G401.6 (cell line): ENCODE measurements around the gene NPC1.
"Not testable (repeated sequence)": the region's sequence is repeated elsewhere in the genome, so short reads cannot be mapped to it uniquely, and the experiment has no call there.

Experiments used
- FAIRE-seq: peaks from 2 replicates; lab custom pipeline; 2012; peaks lifted over from hg19 to GRCh38; lab: Jason Lieb, UNC

Gene NPC1

DNA sequence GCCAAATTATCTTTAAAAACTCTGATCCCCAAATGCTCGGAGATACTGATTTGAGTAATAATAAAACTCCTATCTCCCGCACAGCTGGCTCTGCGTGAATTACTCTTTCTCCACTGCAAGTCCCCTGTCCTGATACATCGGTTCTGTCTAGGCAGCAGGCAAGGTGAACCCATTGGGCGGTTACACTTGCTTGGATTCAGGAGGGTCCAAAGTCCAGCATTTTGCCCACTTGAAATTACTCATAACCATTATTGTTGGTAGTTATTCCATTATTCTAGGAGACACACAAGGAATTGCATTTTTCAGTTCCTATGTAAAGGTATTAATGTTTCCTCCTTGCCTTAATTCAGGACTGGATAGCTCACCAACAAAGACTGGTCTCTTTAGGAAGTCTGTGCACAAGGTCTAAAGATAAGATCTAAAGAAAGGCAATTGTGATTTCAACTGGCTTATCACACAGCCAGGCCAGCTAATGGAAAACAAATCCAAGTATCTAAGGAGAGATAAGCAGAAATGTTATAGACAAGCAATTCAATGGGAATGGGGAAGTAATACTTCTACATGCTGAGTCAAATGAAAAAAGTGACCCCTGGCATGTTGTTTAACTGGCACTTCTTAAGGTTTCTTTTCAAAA is 23.2 kb upstream of the NPC1 start:
- FAIRE-seq, result no peak

DNA sequence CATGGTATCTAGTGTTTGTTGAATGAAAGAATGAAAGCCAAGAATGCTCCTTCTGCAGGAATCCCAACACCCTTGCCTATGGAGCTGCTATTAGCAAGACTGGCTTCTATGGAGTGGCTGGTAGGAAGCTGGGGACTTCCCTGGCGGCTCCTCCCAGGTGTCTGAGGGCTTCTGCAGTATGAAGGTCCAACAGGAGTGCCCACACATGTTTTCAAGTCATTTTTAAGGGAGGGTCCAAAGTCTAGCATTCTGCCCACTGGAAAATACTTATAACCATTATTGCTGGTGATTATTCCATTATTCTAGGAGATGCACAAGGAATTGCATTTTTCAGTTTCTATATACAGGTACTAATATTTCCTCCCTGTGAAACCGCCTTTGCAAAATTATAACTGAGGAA is 21.9 kb upstream of the NPC1 start:
- no peak for FAIRE-seq

DNA sequence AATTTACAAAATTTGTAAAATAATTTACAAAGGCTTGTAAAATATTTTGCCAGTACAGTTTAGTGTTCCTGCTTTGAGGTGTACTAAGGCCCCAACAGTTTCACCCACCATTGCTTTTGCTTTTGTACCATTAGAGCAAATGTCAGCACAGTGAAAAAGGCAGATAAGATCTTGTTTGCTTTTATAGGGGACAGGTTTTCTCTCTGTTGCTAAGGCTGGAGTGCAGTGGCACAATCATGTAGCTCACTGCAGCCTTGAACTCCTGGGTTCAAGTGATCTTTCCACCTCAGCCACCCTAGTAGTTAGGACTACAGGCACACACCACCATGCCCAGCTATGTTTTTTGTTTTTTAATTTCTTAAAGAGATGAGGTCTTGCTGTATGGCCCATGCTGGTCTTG is 19.6 kb upstream of the NPC1 start:
- FAIRE-seq, result no peak

DNA sequence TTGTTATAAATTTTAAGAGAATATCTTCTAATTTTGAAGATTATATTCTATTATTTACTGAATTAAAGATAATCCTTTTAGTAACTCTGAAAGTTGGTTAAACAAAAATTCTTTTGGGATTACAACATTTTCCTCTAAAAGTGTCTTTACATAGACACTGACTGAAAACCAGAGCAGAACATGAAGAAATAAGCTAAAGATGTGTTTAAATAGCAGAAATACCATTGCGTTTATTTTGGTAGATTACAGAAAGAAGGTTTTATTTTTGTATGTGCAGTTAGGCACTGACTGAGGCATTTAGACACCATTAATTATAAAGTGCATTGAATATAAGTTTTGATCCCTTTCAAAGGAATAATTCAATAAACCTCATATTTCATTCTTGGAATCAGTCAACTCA is 13.5 kb upstream of the NPC1 start:
- no peak for FAIRE-seq

DNA sequence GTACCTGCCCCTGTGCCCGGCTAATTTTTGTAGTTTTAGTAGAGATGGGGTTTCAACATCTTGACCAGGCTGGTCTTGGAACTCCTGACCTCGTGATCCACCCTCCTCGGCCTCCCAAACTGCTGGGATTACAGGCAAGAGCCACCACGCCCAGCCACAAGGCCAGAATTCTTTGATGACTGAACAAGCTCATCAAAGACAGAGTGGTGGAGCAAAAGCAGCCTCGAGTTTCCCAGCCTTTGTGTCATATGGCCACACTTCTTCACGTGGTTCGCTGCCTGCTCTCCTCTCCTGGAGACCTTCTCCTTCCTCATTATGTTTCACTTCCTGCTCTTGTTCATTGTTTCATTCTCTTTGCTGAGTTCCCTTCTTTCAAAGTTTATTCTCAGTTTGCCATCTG is 9.9 kb upstream of the NPC1 start:
- FAIRE-seq, result no peak

DNA sequence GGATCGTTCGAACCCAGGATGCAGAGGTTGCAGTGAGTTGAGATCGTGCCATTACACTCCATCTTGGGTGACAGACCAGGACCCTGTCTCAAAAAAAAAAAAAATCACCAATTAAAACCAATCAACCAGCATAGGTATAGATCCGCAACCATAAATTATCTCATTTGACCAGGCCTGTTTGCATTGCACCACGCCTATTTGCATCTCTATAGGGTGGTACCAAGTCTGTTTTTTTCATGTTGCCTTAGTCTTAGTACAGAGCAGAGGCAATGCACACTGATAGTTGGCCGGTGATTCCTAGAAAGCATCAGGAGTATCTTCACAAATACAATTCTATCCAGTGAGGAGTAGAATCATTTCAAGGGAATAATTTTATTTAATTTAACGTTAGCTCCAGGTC is 9.3 kb upstream of the NPC1 start:
- FAIRE-seq, result no peak

DNA sequence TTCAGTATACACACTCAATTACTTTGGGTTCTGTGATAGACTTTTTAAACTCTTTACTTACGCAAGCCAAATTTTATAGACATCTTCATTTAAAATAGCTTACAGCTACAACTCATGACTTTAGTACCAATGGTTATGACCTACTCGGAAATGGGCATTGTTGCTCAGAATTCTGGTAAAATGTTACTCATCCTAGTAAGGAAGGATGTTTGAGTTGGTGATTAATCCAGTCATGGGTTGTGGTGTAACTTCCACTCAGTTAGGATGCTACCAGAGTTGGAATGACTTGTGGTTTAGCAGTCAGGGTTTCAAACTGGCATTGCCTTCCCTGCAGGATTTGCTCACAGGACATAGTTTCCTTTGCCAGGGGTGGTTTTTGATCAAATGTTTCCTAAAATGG is 7.4 kb upstream of the NPC1 start:
- no peak for FAIRE-seq

DNA sequence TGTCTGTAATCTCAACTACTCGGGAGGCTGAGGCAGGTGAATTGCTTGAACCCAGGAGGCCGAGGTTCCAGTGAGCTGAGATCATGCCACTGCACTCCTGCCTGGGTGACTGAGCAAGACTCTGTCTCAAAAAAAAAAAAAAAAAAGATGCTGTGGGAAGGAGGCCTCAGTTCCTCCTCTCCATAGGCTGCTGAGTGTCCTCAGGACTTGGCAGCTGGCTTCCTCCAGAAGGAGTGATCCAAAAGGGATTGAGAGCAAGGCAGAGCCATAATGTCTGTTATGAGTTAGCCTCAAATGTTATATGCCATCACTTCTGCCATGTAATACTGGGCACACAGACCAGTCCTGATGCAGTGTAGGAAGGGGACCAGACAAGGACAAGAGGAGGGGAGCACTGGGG is 6.6 kb upstream of the NPC1 start:
- FAIRE-seq, result no peak

DNA sequence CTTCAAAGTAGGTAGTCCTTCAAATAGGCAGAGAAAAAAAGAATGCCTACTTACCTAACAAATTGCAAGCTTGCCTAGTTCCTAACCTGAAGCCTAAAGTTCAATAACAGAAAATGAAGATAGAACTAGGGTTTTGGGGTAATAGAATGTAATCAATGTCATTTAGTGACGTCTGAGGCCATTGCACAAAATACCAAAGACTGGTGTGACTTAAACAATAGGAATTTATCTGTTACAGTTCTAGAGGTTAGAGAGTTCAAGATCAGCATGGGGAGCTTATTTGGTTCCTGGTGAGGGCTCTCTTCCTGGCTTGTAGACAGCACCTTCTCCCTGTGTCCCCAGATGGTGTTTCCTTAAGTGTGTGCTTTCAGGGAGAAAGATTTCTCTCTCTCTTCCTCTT is 4.7 kb upstream of the NPC1 start:
- no peak for FAIRE-seq

DNA sequence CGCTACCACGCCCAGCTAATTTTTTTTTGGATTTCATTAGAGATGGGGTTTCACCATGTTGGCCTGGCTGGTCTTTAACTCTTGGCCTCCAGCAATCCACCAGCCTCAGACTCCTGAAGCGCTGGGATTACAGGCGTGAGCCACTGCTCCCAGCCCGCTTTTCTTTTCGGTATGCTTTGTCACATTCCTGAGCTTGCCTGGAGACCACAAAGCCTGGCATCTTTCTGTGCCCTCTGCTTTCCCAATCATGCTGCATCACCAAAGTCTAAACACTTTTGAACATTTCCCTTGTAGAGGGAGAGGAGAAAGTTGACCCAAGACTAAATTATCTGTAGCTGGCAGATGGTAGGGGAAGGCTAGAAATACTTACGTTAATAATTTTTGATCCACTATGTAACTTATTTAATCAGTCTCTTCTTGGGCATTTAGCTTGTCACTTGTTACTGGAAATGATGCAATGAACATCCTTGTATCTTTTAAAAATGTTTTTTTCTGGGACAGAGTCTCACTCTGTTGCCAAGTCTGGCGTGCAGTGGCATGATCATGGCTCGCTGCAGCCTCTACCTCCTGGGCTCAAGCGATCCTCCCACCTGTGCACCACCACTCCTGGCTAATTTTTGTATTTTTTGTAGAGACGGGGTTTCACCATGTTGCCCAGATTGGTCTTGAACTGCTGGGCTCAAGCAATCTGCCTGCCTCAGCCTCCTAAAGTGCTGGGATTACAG is 2.7 kb upstream of the NPC1 start:
- FAIRE-seq, result no peak

DNA sequence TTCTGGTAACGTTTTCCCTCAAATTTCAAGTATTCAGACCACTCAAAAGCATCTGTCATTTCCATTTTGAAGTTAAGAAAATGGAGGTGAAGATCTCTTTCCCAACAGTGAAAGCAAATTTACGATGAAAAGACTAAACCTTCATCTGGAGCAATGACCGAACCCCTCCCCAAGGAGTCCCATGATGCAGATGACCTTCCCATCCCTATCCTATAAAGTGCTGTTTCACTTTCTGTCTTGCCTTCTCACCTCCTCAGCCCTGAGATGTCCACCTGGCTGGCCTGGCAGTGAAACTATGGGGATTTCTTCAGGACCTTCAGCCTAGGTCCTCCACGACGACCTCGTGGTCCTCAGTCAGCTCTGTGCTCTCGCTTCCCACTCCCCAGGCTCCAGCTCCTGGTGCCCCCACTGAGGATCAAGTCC is 925 bp upstream of the NPC1 start:
- no peak for FAIRE-seq

DNA sequence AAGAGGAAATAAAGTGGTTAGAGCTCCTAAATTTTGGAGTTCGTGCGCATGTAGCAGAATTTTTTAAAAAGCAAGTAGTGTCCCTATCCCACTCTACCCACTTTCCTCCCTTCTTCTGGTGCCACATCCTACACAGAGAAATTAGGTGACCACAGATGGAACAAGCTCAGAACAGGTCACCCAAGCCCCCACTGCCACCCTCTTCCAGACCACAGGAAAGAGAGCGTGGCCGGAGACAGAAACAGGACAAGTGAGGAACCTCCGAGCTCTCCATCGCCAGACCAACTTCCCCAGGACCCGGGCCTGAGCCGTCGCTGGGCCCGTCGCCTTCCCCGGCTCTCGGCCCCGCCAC is 433 bp downstream of the NPC1 start:
- FAIRE-seq, result no peak

DNA sequence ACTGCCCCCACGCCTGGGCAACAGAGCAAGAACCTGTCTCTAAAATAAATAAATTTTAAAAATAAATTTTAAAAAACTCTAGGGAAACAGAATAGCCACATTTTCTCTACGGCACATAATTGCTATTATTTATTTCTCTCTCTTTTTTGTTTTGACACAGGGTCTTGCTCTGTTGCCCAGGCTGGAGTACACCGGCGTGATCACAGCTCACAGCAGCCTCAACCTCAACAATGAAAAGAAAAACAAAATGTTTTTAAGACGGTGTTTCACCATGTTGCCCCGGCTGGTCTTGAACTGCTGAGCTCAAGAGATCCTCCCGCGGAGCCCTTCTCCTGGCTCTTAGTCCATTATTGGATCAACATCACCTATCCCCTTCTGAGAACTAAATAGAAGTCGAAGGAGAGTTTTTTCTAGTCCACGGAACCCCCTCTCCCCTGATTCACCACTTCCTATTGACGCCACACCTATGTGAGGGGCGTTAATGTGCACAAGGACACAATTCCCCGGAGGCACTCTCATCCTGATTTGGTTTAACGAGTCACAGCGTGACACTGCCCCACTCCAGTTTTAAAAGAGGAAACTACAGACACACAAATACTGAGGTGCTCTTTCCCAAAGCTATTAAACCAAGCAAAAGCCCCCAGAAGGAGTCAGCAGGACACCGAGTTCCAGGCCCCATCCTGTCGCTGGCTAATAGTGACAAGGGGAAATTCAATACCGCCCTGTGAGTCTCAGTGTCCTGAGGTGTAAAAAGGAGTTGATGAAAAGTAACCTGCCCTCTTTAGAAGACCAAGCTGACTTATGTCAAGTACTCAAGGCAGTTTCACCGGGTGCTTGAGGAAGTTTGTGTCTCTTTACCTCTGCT is 1.1 kb downstream of the NPC1 start:
- no peak for FAIRE-seq

DNA sequence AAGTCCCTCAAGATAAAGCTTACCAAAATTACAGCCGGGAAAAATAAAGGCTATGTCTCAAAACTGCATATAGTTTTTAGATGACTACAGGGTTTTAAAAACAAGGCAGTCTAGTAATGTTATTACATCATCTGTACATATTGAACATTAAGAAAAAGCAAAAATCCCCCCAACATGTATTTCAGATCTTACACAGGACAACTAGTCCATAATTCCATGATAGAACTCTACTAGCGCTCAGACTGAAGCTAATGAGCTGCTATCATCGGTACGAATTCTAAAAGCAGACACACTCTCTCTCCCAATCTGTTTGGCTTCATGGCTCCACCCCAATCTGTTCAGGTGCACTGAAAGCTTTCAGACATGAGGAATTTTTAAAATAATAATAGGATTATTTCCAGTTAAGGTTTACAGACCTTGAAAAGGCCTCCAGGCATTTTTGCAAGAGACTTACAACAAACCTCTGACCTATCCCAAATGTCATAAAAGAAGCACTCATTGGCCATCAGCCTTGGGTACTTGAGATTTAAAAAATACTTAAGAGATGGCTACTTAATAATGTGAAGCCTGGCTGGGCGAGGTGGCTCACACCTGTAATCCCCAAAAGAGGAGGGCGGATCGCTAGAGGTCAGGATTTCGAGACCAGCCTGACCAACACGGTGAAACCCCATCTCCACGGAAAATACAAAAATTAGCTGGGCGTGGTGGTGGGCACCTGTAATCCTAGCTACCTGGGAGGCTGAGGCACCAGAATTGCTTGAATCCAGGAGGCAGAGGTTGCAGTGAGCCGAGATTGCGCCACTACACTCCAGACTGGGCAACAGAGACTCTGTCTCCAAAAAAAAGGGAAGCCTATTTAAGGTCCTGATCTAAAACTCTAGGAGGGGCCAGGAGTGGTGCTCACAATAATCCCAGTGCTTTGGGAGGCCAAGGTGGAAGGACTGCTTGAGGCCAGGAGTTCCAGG is 2.0 kb downstream of the NPC1 start:
- no peak for FAIRE-seq

DNA sequence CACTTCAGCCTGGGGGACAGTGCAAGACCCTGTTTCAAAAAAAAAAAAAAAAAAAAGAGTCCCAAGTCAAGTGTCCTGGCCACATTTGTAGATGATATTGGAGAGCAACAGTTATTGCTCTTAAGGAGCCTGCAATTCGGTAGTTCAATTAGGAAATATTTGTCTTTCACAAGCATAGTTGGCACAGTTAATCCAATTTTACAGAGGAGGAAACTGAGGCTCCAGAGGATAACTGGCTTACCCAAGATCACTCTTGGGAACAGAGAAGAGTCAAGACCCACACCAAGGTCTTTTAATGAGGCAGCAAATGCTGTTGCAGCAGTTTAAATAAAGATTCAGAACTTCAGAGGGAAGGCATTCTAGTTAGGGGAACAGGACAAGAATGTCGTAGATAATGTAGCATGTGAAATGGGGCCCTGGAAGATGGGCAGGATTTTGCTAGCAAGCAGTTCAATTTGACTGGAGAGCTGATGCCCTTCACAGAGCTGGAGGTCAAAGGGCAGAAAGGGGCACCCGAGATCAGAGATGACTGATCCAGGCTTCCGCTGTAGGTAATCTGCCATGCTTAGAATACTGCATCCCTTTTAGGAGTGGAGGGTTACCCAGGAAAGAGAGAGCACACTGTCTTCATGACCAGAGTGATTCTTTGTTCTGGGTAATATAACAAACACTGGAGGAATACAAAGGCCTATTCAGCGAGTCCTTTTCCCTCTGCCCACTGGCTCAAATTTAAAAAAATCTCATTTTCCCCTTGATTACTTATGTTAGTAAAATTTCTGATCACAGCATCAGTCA is 3.0 kb downstream of the NPC1 start:
- no peak for FAIRE-seq

DNA sequence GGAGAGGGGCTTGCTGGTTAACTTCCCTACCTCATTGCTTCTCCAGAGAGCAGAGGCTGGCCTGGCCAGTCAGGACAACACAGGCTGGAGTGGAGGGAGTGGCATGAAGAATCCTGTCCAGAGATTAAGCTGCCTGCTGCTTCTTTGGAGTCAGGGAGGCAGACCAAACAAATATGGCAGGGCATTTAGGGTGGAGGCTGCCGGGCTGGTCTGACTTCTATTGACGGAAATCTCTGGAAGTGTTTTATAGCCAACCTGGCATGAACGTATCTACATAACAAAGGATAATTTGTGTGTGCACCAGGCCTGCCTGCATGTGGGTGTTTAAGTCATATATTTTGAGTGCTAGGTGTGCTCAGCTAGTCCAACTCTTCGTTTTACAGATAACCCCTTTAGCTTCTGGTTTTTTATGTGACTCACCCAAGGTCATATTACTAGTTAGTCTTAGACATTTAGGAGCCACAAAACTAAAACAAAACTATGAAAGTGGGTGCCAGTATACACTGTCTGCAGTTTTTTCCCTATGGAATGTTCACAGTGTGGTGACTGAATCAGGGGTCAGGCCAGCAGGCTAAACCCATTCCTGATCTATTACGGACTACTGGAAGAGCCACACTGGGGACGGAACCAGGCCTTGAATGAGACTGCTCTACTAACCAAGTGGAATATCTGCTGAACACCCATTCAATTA is 5.5 kb downstream of the NPC1 start:
- FAIRE-seq, result no peak

DNA sequence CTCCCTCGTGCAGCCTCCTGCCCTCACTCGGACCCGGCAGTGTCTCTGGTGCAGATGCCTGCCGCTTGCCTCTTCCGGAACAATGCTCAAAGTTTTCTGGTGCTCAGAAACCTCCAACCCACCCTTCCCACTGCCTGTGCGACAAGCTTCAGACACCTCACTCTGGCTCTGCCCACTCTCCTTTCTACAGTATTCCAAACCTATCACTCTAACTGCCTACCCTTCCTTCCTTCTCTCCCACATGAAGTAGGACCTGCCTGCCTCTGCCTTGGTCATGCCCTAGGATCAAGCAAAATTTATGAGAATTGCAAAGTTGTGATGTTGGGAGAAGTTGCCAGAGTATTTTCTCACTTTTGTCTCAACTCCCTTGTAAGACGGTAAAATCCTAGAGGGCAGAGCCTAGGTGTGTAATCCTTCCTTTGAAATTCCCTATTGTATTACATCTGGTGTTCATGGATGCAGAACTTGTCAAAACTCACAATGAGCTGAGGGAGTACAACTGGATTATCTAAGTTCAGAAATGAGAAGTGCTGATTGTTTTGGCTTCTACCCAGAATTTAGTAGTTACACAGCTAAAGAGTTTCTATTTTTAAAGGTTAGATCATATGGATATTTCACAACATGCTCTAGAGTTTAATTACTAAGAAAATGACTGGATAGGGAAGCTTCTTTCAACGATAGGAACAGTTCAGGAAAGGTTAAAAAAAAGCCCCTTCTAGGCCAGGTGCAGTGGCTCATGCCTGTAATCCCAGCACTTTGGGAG is 7.2 kb downstream of the NPC1 start:
- FAIRE-seq, result no peak

DNA sequence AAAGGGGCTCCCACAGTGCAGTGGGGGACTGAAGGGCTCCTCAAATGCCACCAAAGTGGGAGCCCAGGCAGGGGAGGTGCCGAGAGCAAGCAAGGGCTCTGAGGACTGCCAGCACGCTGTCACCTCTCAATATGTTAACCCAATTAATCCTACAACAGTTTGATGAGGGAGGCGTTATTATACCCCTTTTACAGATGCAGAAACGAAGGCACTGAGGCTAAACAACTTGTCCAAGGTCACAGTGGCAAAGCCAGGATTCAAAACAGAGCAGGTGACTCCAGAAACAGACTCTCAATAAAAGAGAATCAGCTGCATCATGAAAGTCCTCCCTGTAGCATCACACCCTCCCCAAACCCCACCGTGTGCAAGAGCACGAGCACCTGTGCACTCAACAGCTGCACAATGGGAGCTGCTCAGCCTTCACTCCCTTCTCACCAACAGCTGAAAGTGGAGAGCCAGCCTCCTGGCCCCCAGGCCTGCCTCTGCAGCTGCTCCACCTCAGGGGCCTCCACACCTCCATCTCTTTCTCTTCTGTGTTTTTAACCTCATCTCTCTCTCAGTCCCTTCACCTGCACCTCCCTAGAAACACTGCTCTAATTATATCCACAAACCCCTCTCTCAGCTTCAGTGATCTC is 8.1 kb downstream of the NPC1 start:
- no peak for FAIRE-seq

DNA sequence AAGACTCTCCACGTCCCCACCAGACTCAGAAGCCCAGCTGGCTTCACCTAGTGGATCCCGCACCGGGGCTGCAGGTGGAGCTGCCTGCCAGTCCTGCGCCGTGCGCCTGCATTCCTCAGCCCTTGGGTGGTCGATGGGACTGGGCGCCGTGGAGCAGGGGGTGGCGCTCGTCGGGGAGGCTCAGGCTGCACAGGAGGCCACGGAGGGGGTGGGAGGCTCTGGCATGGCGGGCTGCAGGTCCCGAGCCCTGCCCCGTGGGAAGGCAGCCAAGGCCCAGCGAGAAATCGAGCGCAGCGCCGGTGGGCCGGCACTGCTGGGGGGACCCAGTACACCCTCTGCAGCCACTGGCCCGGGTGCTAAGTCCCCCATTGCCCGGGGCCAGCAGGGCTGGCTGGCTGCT is 8.8 kb downstream of the NPC1 start:
- not testable (repeated sequence) for FAIRE-seq

DNA sequence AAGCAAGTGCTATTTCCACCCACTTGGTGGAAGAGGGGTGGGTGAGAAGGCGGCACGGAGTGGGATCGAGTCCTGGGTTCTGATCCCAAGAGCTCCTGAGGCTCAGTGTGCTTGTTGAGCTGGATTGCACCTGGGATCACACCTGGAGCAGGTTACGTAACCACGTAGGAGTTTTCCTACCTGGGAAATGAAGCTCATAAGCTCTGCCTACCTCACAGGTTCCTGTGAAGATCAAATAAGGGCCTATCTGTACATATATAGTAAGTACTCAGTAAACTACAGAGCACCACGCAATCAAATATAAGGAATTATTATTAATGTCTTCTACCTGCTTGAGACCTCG is 11.0 kb downstream of the NPC1 start:
- FAIRE-seq, result no peak
